DND-41 (cell line): ENCODE data around the gene SKIC8.

Experiments
- ATAC-seq: fragments of 200-7000 bp; cut with Tn5 transposase; 3 replicates; pipeline ENCODE4 v1.9.1; 2021; ENCODE audit warnings: low read depth; ENCODE audit not compliant: insufficient read depth
- DNase-seq: peaks from one replicate; pipeline ENCODE4 v3.0.0-alpha.2; 2020
- H2AFZ ChIP-seq: 2 replicates; pipeline ENCODE4 v1.6.0; 2012; ENCODE audit warnings: low read depth, low read length
- H3K27ac ChIP-seq: 2 replicates; pipeline ENCODE4 v1.5.1; 2012; ENCODE audit warnings: low read length, inconsistent platforms
- H3K27me3 ChIP-seq: fragments of 200-600 bp; sonication (generic); 2 replicates; pipeline ENCODE4 v1.6.0; 2012; ENCODE audit warnings: low read length, mild to moderate bottlenecking, inconsistent platforms; ENCODE audit not compliant: insufficient read depth, poor library complexity
- H3K36me3 ChIP-seq: 2 replicates; pipeline ENCODE4 v1.5.1; 2012; ENCODE audit warnings: low read length, inconsistent platforms; ENCODE audit not compliant: insufficient read depth
- H3K4me1 ChIP-seq: 2 replicates; pipeline ENCODE4 v1.5.1; 2012; ENCODE audit warnings: mild to moderate bottlenecking, low read length; ENCODE audit not compliant: insufficient read depth
- H3K4me2 ChIP-seq: 2 replicates; pipeline ENCODE4 v1.6.0; 2012; ENCODE audit warnings: mild to moderate bottlenecking, moderate library complexity, low read length, inconsistent platforms; ENCODE audit not compliant: insufficient read depth
- H3K4me3 ChIP-seq, 2 experiments: fragments of 200-600 bp in 1 of 2; shearing (Covaris generic) in 1 of 2; 2 replicates each; pipeline ENCODE4 v1.5.1; 2012 to 2016; ENCODE audit warnings: inconsistent platforms in 2 of 2, low read length in 2 of 2, mild to moderate bottlenecking in 2 of 2, low read depth in 1 of 2, moderate library complexity in 1 of 2
- H3K79me2 ChIP-seq: 2 replicates; pipeline ENCODE4 v1.6.0; 2012; ENCODE audit warnings: low read length, inconsistent platforms; ENCODE audit not compliant: insufficient read depth
- H3K9ac ChIP-seq: 2 replicates; pipeline ENCODE4 v1.6.0; 2012; ENCODE audit warnings: low read depth, mild to moderate bottlenecking, inconsistent platforms, low read length, moderate library complexity
- H3K9me3 ChIP-seq: 2 replicates; pipeline ENCODE4 v1.5.1; 2012; ENCODE audit warnings: low read length, moderate library complexity, mild to moderate bottlenecking, inconsistent platforms; ENCODE audit not compliant: insufficient read depth, severe bottlenecking
- H4K20me1 ChIP-seq: 2 replicates; pipeline ENCODE4 v1.6.0; 2012; ENCODE audit warnings: low read length; ENCODE audit not compliant: insufficient read depth
- EZH2 ChIP-seq: IDR thresholded peaks from 3 replicates; pipeline ENCODE4 v1.6.1; 2012; ENCODE audit warnings: borderline replicate concordance, low read depth, mild to moderate bottlenecking, moderate library complexity, low read length, inconsistent platforms; ENCODE audit not compliant: severe bottlenecking
- TF ChIP-seq, protein P1 (sequence below): IDR thresholded peaks from 2 replicates; pipeline ENCODE4 v1.5.1; 2012; ENCODE audit warnings: borderline replicate concordance, low read length, moderate library complexity, mild to moderate bottlenecking; ENCODE audit not compliant: poor library complexity, severe bottlenecking; ENCODE audit errors: extremely low read depth

SKIC8 gene

DNA sequence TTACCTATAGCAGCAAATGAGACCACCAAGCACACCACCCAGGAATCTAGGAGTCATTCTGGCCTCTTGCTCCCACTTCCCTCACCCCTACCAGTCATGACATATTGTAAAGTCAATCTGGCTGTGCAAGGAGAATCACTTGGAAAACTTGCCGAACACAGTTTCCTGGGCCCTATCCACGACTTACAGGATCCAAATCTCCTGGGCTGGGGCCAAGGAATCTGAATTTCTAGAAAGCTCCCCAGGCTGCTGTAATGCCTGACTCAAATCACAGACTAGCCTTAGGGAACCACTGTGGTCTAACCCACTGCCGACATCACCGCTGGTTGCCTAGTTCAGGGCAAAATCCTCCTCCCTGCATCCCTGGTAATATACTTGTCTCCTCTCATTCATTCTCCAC lies 36.6 kb upstream of the SKIC8 start:
- ATAC-seq (no peak), DNase-seq (no peak)
- no peak overlapping the region for H3K27ac ChIP-seq
- peaks cover 5% of the 10 kb centered on the region for H3K27me3 ChIP-seq
- H3K4me2 ChIP-seq = no peak overlapping the region
- H3K9me3 ChIP-seq = no peaks in the 10 kb centered on the region
- H3K79me2 ChIP-seq = no peaks in the 10 kb centered on the region
- no peak overlapping the region for H3K9ac ChIP-seq
- H3K4me3 ChIP-seq = no peak overlapping the region
- H2AFZ ChIP-seq = no peak overlapping the region
- H3K36me3 ChIP-seq = no peaks in the 10 kb centered on the region
- H3K4me1 ChIP-seq = no peaks in the 10 kb centered on the region
- H4K20me1 ChIP-seq = no peaks in the 10 kb centered on the region
- no peak for TF ChIP-seq EZH2
- TF ChIP-seq, protein P1, sequence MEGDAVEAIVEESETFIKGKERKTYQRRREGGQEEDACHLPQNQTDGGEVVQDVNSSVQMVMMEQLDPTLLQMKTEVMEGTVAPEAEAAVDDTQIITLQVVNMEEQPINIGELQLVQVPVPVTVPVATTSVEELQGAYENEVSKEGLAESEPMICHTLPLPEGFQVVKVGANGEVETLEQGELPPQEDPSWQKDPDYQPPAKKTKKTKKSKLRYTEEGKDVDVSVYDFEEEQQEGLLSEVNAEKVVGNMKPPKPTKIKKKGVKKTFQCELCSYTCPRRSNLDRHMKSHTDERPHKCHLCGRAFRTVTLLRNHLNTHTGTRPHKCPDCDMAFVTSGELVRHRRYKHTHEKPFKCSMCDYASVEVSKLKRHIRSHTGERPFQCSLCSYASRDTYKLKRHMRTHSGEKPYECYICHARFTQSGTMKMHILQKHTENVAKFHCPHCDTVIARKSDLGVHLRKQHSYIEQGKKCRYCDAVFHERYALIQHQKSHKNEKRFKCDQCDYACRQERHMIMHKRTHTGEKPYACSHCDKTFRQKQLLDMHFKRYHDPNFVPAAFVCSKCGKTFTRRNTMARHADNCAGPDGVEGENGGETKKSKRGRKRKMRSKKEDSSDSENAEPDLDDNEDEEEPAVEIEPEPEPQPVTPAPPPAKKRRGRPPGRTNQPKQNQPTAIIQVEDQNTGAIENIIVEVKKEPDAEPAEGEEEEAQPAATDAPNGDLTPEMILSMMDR = no peak

DNA sequence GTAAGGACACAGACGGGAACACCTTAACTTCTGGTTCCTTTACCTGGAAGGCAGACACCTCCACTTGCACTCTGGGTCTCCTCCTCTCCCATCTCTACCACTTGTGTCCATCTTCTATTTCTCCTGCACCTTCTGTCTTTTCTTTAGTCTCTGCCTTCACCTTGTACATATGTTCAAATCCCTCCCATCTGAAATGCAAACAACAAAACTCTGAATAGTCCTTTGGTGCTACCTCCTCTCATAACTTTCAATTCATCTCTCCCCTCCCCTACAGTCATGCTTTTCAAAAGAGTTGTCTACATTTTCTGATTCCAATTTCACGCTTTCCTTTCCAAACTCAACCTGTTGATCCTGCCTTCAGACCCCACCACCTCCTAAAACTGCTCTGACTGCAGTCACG lies 35.4 kb upstream of the SKIC8 start:
- no peak overlapping the region for H2AFZ ChIP-seq
- TF ChIP-seq EZH2 = no peak
- TF ChIP-seq, protein P1 = no peak
- H4K20me1 ChIP-seq = no peaks in the 10 kb centered on the region
- H3K4me3 ChIP-seq = no peak overlapping the region
- no peak overlapping the region for H3K27ac ChIP-seq
- H3K27me3 ChIP-seq = peaks cover 5% of the 10 kb centered on the region
- no peaks in the 10 kb centered on the region for H3K4me1 ChIP-seq
- H3K36me3 ChIP-seq = no peaks in the 10 kb centered on the region
- no peak overlapping the region for H3K9ac ChIP-seq
- no peak for ATAC-seq
- no peaks in the 10 kb centered on the region for H3K79me2 ChIP-seq
- no peaks in the 10 kb centered on the region for H3K9me3 ChIP-seq
- DNase-seq = no peak
- no peak overlapping the region for H3K4me2 ChIP-seq

DNA sequence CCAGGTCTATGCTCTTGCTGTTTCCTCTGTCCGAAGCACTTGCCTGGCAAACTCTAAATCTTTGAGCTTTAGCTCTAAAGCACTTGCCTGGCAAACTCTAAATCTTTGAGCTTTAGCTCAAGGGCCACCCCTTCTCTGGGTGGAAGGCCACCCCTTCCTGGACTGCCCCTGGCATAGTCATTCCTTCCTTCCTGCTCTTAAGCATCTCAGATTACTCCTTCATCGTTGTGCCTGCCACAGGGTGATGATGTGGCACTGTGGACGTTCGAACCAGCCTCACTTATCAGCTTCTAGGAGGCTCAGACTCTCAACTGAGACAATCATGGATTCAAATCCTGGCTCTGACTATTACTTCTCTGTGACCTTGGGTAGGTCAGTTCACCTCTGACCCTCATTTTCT lies 30.2 kb upstream of the SKIC8 start:
- no peaks in the 10 kb centered on the region for H3K9me3 ChIP-seq
- no peak for DNase-seq
- H3K27me3 ChIP-seq = peaks cover 2% of the 10 kb centered on the region
- no peaks in the 10 kb centered on the region for H3K4me1 ChIP-seq
- H3K36me3 ChIP-seq = no peaks in the 10 kb centered on the region
- H3K4me2 ChIP-seq = no peak overlapping the region
- no peak overlapping the region for H2AFZ ChIP-seq
- no peaks in the 10 kb centered on the region for H3K79me2 ChIP-seq
- H4K20me1 ChIP-seq = no peaks in the 10 kb centered on the region
- TF ChIP-seq, protein P1 = no peak
- no peak for TF ChIP-seq EZH2
- no peak overlapping the region for H3K4me3 ChIP-seq
- H3K27ac ChIP-seq = no peak overlapping the region
- no peak overlapping the region for H3K9ac ChIP-seq
- ATAC-seq = no peak

DNA sequence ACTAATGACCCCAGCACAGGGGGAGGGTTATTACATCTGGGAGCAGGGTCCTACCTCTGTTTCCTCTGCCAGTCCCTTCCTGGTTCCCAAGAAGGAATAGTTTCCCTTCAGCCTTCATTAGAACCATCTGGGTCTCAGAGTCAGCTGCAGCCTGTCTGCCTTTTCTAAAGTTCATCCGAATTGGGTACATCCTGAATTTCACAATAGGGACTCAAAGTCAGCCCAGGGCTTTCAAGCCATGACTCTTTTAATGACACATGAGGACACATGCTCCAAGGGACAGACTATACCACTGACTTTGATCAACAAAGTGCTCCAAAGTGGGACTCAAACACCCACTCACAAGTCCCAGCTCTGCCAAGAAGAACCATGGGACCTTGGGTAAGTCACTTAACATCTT lies 28.1 kb upstream of the SKIC8 start:
- no peak for TF ChIP-seq EZH2
- TF ChIP-seq, protein P1 = no peak
- Histone ChIP-seq H3K4me3 (no peak overlapping the region), H3K79me2 (no peaks in the 10 kb centered on the region), H3K27ac (no peak overlapping the region), H3K27me3 (peaks cover 2% of the 10 kb centered on the region), H3K9me3 (no peaks in the 10 kb centered on the region), H3K9ac (no peak overlapping the region), H3K4me1 (no peaks in the 10 kb centered on the region), H4K20me1 (no peaks in the 10 kb centered on the region), H3K36me3 (no peaks in the 10 kb centered on the region), H2AFZ (no peak overlapping the region), H3K4me2 (no peak overlapping the region)
- ATAC-seq = no peak
- no peak for DNase-seq
